NCI-H524 (cell line): ENCODE measurements around the gene WAC.
"Not testable (repeated sequence)": the region's sequence is repeated elsewhere in the genome, so short reads cannot be mapped to it uniquely, and the experiment has no call there.

Experiments
- DNase-seq, 2 experiments: peaks; one replicate each; lab custom pipeline; 2025; lab: John Stamatoyannopoulos, UW

The WAC gene

GRCh38 chr10:28612877-28613276 is 80.0 kb downstream of the WAC start:
- no peak for DNase-seq

DNA sequence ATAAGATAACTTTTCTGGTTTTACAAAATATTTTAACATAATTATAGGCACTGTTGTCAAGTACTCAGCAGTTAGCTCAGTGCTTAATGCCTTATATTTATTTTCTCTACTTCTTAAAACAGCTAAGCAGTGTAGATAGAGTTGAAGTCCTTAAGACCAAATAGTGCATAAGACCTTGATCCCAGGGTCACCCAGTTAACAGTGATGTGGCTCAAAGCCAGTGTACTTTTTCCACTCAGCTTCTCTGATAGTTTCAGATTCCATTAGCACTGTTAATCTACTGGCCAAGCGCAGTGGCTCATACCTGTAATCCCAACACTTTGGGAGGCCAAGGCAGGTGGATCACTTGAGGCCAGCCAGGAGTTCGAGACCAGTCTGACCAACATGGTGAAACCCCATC is 83.6 kb downstream of the WAC start:
- no peak for DNase-seq

DNA sequence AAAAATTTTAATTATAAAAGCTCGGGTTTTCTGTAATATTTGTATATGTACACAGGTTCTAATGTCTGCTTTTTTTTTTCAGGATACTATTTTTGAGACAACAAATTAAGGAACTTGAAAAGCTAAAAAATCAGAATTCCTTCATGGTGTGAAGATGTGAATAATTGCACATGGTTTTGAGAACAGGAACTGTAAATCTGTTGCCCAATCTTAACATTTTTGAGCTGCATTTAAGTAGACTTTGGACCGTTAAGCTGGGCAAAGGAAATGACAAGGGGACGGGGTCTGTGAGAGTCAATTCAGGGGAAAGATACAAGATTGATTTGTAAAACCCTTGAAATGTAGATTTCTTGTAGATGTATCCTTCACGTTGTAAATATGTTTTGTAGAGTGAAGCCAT is 86.5 kb downstream of the WAC start:
- DNase-seq: no peak

- no peak for DNase-seq
Observed at GRCh38 chr10:28620251-28620650, 87.3 kb downstream of the WAC start.

- DNase-seq: no peak
Observed at GRCh38 chr10:28623483-28623882, 90.6 kb downstream of the WAC start.

GRCh38 chr10:28624351-28624750 is 91.4 kb downstream of the WAC start:
- no peak for DNase-seq

DNA sequence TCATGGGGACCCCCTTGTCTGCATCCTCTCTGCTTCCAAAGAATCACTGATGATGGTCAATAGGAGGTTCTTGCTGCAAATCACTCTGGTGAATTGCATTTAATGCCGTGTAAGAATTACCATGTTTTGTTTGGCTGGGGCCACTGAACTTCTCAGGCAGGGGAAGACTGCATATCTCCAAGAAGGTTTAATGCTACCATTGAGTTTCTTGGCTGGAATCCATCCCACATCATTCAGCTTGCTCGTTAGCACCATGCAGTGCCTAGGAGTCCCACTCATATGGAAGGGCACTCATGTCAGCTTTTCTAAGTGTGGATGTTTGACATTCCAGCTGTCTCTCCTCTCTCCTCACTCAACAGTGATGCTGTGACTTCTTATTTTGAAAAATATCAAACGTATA is 94.2 kb downstream of the WAC start:
- DNase-seq: no peak

- peak in 1 of 2 experiments; percentile 57 for DNase-seq
Observed at GRCh38 chr10:28628184-28628893, 95.4 kb downstream of the WAC start.

DNA sequence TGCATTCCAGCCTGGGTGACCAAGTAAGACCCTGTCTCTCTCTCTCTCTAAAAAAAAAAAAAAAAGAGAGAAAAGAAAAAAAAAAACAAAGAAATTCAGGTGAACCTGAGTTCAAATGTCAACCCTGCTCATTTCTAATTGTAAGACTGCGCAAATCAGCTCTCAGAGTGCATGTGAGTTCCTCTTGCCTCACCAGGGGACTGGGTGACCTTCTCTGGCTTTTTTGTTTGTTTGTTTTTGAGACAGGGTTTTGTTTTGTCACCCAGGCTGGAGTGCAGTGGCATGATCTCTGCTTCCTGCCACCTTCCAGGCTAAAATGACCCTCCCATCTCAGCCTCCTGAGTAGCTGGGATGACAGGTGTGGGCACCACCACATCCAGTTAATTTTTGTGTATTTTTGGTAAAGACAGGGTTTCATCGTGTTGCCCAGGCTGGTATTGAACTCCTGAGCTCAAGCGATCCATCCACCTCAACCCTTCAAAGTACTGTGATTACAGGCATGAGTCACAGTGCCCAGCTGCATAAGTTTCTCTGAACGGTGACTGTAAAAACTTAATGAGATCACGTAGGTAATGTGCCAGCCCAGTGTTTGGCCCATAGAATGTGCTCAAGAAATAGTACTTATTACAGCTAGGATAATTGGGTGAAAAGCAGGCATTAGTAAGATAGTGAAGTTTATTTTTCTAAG is 99.1 kb downstream of the WAC start:
- DNase-seq: no peak

DNA sequence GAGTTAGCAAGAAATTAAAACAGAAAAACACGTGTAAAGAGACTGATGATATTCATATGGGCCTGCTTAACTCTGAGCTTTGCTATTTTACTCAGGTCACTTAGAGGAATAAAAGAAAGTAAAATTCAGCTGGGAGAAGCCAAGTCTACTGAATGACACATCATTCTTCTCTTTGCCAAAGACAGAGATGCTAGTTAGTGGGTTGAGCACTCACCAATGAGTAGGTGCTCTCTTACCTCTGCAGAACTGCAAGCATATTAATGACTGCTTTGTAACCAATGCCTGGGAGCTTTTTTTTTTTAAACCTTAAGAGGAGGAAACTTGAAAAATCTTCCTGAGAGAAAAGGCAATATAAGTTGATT is 99.6 kb downstream of the WAC start:
- DNase-seq: no peak

DNA sequence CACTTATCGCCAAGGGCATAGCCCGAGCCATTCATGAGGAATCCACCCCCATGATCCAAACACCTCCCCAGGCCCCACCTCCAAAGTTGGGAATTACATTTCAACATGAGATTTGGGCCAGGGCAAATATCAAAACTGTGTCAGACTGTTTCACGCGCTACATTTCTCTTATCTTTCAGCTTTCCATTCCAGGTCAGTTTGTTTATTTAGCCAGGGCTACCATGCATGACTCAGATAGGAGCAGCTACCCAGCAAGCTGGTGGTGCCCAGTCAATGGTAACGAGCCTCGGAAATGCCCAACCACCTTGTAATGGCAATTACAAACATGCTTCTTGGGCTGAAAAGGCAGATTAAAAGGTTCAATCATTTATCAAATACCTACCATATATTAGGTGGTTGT is 100.8 kb downstream of the WAC start:
- DNase-seq: no peak

GRCh38 chr10:28637346-28637745 is 104.4 kb downstream of the WAC start:
- DNase-seq: peak in 1 of 2 experiments; percentile 56

GRCh38 chr10:28638392-28638791 is 105.5 kb downstream of the WAC start:
- DNase-seq: no peak

- DNase-seq: no peak
Observed at GRCh38 chr10:28640551-28640950, 107.6 kb downstream of the WAC start.

DNA sequence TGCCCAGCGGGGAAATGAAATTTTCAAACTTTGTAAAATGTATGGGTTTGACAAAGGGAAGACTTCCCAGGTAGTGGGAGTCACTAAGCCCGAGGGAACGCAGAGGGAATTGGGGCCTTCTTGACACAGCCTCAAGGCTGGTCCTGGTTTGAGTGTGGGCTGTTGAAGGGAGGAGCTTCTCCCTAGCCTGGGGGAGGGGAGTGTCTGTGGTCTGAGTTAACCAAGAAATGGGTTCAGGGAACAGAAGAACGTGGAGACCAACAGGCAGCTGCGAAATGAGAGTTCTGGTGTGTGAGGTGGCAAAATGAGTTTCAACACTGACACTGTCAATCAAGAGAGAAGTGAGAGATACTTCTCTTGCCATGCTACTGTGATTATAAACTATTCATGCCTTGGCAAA is 111.7 kb downstream of the WAC start:
- DNase-seq: no peak

GRCh38 chr10:28652106-28652505 is 119.2 kb downstream of the WAC start:
- no peak for DNase-seq

- DNase-seq: no peak
Observed at GRCh38 chr10:28652703-28653102, 119.8 kb downstream of the WAC start.

DNA sequence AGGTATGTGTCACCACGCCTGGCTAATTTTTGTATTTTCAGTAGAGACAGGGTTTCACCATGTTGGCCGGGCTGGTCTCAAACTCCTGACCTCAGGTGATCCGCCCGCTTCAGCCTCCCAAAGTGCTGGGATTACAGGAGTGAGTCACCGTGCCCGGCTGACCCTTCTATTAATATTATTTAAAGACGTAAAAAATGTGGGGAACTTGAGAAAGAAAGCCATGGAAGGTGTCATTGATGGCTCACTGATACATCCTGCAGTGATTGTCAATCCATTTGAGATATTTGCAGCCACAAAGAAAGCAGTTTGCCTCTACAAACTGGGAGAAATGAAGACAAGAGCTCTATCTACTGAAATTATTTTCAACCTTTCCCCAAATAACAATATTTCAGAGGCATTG is 125.9 kb downstream of the WAC start:
- DNase-seq: not testable (repeated sequence)

GRCh38 chr10:28661035-28661434 is 128.1 kb downstream of the WAC start:
- DNase-seq: no peak

DNA sequence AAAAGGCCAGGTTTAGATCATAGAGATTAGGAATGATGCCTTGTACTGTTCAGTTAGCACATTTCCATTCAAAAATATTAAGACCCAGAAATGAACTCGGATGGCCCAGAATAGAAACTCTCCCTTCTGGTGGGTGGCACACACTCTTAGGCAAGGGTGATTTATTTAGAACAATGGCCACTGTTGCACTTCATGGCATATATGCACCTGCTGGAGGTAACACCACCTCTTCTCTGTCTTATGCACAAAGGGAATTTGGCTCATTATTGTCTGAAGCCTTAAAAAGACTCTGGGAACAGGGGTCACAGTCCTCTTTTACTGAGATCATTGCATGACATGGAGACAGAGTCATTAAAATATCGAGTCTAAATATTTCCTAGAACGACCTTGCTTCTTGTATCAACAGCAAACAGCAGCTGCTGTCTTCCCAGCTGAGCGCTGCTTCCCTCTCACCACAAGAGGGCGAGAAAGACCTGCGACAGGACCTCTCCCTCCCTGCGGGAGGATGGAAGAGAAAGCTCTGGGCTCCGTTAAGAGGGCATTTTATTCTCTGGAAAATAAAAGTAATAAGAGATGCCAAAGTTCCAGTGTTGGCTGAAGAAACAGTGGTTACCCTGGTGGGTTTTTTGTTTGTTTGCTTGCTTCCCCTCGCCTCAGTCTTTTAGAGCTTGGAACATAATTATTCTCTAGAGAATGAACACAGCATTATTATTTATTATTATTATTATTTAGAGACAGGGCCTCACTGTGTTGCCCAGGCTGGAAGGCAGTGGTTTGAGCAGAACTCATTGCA is 130.9 kb downstream of the WAC start:
- DNase-seq: peak; percentile 19 to 56

- no peak for DNase-seq
Observed at GRCh38 chr10:28664369-28664740, 131.4 kb downstream of the WAC start.

DNA sequence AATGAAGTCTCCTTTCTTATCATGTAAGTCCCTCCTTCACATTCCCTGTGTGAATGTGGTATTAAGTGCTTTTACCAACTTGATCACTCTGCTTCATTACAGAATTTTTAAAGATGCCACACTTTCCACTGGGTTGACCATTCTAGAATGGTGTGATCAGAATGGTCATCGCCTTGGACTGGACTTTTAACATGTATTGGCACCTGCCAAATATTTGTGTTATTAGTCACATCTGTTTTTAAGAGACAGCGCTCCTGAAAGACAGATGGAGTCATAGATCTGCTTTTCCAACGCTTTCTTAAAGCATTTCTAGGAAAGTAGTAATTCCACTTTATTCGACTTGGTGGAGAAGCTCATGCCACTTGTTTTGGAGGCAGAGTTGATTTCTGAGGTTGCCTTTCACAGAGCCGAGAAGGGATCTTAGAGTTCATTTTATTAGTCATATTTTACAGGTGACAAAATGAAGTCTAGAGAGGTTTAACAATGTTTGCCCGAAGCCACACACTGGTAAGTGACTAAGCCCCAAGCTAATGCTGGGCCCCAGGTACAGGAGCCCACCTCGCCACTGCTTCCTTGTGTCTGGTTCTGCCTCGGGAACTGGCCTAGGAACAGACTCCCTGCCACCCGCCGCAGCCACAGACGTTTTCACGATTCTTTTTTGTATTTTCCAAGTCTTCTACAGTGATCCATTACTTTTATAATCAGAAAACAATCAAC is 134.0 kb downstream of the WAC start:
- no peak for DNase-seq
